Epidermal melanocyte (primary cell): ENCODE data around the gene NUP88.

Experiments used
- DNase-seq: peaks from one replicate; pipeline ENCODE4 v3.0.0; 2011; ENCODE audit warnings: low spot score; ENCODE audit not compliant: insufficient read length

The NUP88 gene

GRCh38 chr17:5419959-5420653 lies 644 bp upstream of the NUP88 start, which contains the start of gene RPAIN:
Gene RPAIN (plus strand): TSS chr17:5420182. CDS start chr17:5420211, 29 bp downstream.
- DNase-seq = peak; percentile 80

DNA sequence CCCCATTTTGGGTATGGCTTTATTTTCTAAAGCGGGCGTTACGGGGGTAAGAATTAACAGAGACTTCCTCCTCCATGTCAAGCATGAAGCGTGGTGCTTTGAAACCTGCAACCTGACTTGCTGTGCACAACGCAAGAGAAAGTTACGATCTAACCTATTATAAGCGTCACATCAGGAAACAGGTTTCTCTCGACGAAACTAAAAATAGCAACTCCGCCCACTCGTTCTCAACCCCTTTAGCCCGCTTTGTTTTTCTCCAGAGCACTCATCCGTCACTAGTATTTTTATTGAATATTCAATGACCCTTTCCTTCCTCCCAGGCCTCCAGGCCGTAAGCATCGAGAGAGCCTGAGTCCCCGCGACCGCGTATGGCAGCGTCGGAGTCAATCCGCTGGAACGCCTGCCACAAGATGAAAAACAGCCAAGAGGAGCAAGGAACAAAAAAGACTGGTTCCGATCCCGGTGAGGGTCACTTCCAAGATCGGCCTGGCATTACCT lies 555 bp downstream of the NUP88 start:
- no peak for DNase-seq

- DNase-seq = no peak
These were observed 2.6 kb downstream of the NUP88 start for GRCh38 chr17:5416901-5417300.

GRCh38 chr17:5413682-5414081 lies 5.8 kb downstream of the NUP88 start:
- DNase-seq = no peak

GRCh38 chr17:5410594-5411272 lies 8.7 kb downstream of the NUP88 start:
- DNase-seq = no peak

GRCh38 chr17:5408186-5408585 lies 11.3 kb downstream of the NUP88 start:
- DNase-seq = no peak

DNA sequence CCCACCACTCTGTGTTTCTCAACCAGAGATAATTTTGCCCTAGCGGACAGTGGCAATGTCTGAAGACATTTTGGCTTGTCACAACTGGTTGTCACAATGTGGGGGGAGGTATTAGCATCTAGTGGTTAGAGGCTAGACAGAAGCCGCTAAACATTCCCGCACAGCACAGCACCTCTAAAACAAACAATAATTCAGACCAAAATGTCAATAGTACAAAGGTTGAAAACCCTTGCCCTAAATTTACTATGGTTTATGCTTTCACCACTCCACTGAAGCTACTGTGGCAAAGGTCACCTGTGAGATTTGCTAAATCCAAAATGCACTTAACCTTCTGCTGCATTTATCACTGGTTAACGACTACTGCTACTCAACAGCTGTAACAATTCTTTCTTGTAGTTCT lies 14.1 kb downstream of the NUP88 start:
- no peak for DNase-seq

DNA sequence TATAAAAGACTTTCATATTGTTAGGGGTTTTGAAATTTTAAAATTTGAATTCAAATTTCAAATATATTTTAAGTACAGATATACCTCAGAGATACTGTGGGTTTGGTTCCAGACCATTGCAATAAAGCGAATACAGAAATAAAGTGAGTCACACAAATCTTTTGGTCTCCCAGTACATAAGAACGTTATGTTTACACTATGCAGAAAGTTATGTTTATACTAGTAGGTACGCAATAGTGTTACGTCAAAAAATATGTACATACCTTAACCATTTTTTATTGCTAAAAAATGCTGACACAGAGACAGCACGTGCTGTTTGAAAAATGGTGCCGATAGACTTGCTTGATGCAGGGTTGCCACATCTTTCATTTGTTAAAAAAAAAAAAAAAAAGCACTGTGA lies 19.7 kb downstream of the NUP88 start:
- no peak for DNase-seq

DNA sequence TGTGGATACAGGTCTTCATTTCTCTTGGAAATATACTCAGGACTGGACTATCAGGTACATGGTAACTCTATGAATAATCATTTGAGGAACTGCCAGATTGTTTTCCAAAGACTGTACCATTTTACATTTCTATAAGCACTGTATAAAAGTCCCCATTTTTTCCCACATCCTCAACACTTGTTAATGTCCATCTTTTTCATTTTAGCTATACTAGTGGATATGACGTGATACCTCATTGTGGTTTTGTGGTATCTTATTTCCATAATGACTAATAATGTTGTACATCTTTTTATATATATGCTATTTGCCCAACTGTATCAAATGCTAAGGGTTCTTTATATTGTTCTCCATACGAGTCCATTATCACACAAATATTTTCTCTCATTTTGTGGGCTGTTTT lies 22.9 kb downstream of the NUP88 start:
- DNase-seq = no peak

GRCh38 chr17:5391678-5392077 lies 27.8 kb downstream of the NUP88 start:
- DNase-seq = no peak

DNA sequence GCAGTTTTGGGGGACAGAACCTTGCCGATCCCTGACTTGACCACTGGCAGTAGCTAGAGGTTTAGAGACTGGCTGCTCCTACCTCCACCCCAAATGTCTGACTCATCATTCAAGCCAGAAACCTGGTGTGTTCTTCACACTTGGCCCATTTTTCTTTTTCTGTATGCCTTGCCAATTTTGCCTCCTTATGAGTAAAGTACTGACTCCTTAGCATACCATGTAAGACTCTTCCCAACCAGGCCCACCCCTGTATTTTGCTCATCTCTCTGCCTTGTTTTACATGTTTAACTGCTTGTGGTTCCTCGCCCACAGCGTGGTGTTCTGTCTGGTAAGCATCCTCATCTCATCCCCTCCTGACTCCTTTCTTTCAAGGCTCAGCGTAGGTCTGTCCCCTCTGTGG lies 37.9 kb downstream of the NUP88 start:
- DNase-seq = no peak

- no peak for DNase-seq
These were observed 38.8 kb downstream of the NUP88 start for GRCh38 chr17:5380491-5381135.

GRCh38 chr17:5379351-5380107 lies 39.9 kb downstream of the NUP88 start:
- DNase-seq = no peak

DNA sequence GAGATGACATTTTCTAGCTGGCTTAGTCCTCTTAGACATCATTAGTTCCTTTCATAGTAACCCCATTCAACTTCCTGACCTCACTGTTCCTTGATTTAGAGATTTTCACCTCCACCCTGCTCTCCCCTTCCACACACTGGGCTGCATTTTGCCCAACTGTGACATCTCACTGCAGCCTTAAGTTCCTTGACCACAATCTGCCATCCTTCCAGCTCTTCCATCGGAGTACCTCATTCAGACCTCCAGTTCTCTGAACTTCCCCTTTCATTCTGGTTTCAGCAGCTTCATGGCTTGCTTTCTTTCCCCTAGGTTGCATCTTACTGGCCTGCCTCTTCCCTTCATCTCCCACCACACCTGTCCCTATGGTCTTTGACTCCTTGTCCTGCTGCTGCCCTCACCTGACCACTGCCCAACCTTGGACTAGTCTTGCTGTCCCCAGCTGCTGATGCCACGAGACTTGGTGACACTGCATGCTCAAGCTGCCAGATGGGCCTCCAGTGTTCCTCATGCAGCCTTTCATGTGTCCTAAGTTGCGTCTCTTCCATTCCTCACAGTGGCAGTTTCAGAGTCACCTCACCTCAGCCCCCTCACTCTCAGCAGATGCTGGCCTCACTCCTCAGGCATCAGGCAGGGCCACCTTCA lies 40.8 kb downstream of the NUP88 start:
- DNase-seq = no peak

DNA sequence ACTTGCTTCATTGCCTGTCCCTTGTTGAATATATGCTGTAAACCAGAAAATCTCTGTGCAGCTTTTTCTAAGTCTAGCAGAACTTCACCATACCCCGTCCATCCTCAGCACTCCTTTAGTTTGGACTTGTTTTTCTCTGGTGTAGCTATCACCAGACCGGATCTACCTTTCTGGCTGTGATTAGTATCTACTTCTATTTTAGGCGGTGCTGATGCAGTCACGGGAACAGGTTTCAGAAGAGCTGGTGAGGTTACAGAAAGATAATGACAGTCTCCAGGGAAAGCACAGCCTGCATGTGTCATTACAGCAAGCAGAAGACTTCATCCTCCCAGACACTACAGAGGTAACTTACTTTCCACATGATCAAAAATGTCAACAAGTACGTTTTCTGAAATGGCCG lies 46.4 kb downstream of the NUP88 start:
- DNase-seq = no peak

DNA sequence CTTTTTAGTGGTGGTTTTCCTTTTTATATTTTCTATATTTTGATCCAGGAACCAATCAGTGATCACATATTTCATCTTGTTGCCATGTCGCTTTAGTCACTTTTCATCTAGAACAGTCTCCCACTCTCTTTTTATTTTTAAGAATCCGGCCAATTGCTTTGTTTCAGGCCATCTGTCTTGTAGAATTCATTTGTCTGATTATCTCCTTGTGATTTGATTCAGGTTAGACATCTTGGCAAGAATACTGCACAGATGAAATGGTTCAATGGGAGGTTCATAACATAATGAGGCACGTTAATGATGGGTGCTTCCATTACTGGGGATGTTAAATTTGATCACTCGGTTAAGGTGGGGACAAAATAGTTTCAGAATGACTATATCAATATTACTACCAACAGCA lies 49.1 kb downstream of the NUP88 start:
- DNase-seq = no peak

GRCh38 chr17:5365831-5366230 lies 53.6 kb downstream of the NUP88 start:
- no peak for DNase-seq

- no peak for DNase-seq
These were observed 54.8 kb downstream of the NUP88 start for GRCh38 chr17:5364696-5365095.

- DNase-seq = no peak
These were observed 55.3 kb downstream of the NUP88 start for GRCh38 chr17:5364156-5364555.

DNA sequence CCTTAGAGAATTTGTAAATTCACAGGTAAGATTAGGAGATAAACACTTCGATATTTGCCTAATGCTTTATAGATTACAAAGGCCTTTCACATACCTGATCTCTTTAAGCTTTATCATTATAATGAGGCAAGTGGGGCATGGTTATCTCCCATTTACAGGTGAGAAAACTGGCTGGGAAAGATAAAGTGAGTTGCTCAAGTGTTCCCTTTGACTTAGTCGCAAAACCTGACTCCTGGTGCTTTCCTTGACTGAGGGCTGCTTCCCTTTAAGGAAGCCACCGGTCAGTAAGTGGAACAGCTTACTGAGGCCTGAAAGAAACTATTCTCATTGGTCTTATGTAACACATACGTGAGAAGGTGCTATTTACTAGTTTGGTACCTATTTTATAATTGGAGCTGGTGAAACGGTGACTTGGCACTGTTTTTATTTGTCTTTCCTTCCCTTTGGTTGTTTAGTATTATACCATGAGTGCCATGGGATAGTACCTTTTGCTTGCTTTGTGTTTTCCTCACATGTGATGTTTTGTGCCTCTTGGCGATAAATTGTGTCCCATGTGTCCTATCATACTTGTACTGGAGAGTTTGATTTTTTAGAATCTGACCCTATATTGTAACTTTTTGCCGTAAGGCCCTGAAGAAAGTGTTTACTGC lies 57.2 kb downstream of the NUP88 start:
- DNase-seq = no peak

- no peak for DNase-seq
These were observed 58.0 kb downstream of the NUP88 start for GRCh38 chr17:5361426-5361825.
